Measurements from ENCODE around the gene MAPK1. TPM values are rescaled to one million over a fixed set of nuclear protein-coding genes. Genes with fewer than 3 reads are reported as not detected.

Gene MAPK1
- total and polyA plus RNA-seq, 2 donors (not counting 3 experiments of a cell fraction or from before 2014, with no cell fraction given): 50.9 to 163 TPM

DNA sequence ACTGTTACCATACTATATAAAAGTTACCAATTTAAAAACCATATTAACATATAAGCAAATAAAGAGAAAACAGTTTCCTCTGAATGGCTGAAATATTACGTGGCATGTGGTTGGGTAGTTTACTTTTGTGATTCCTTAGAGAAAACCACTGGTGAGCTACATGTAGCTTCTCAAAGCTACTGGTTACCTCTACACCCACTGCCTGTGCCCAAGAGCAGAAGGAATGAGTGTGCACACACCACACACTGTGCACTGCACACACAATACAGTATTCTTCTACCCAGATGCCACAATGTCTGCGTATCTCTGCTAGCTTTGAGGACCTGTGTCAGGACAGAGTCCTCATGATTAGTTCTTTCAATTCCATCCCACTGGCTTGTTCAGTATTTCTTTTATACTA, 106.4 kb downstream of the MAPK1 start:
- dilution Hi-C loops (cut with MboI; ENCODE audit: extremely low pct_ligation_motif_present, low sequenced_read_pairs) (no loop called here), intact Hi-C loops (cut with micrococcal nuclease) (no loop called here)
- Histone ChIP-seq H3K4me3 (replicated peaks in 1 of 3; ENCODE audit: insufficient read depth in 1 of 3, low read depth in 1 of 3, low read length in 3 of 3) (no peak overlapping the region), H3K4me1 (ENCODE audit: control insufficient read depth, extremely low read depth, insufficient read depth, low read length) (peaks cover 13% of the 10 kb centered on the region), H2AFZ (ENCODE audit: low read depth, low read length) (no peak overlapping the region), H3K36me3 (ENCODE audit: control insufficient read depth in 2 of 2, extremely low read depth in 1 of 2, insufficient read depth in 2 of 2, low read length in 2 of 2) (peaks cover 12 to 34% of the 10 kb centered on the region in 2 experiments), H3K9ac (replicated peaks; ENCODE audit: extremely low read depth, insufficient read depth, low read length) (no peak overlapping the region), H4K20me1 (replicated peaks; ENCODE audit: control insufficient read depth, extremely low read depth, insufficient read depth, low read length) (no peaks in the 10 kb centered on the region), H3K4me2 (ENCODE audit: insufficient read depth, low read length) (no peak overlapping the region), H3K79me2 (ENCODE audit: control insufficient read depth, insufficient read depth, low read length) (no peaks in the 10 kb centered on the region), H3K27ac (ENCODE audit: insufficient read depth, low read depth, low read length) (no peak overlapping the region), H3K9me1 (replicated peaks; ENCODE audit: control insufficient read depth, extremely low read depth, insufficient read depth, low read length) (no peaks in the 10 kb centered on the region), H3K27me3 (ENCODE audit: control insufficient read depth in 2 of 2, insufficient read depth in 2 of 2, low read length in 2 of 2) (no peaks in the 10 kb centered on the region), H3K9me3 (replicated peaks; ENCODE audit: control insufficient read depth, insufficient read depth, low read length) (no peaks in the 10 kb centered on the region)
- DNase-seq (ENCODE audit: low read depth, low spot score) (no peak), FAIRE-seq (no peak)
- TF ChIP-seq GATA2 (IDR thresholded peaks at IDR 0.05; ENCODE audit: insufficient read depth, insufficient read length, low read depth, low read length) (no peak), EZH2 (IDR thresholded peaks at IDR 0.05; ENCODE audit: borderline replicate concordance, low read depth, low read length, severe bottlenecking) (no peak), FOS (IDR thresholded peaks at IDR 0.05; ENCODE audit: borderline replicate concordance, insufficient read depth, low read length) (no peak)
- TF ChIP-seq, protein P1, sequence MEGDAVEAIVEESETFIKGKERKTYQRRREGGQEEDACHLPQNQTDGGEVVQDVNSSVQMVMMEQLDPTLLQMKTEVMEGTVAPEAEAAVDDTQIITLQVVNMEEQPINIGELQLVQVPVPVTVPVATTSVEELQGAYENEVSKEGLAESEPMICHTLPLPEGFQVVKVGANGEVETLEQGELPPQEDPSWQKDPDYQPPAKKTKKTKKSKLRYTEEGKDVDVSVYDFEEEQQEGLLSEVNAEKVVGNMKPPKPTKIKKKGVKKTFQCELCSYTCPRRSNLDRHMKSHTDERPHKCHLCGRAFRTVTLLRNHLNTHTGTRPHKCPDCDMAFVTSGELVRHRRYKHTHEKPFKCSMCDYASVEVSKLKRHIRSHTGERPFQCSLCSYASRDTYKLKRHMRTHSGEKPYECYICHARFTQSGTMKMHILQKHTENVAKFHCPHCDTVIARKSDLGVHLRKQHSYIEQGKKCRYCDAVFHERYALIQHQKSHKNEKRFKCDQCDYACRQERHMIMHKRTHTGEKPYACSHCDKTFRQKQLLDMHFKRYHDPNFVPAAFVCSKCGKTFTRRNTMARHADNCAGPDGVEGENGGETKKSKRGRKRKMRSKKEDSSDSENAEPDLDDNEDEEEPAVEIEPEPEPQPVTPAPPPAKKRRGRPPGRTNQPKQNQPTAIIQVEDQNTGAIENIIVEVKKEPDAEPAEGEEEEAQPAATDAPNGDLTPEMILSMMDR (IDR thresholded peaks at IDR 0.05; ENCODE audit: extremely low read depth in 1 of 2, insufficient read depth in 1 of 2, low read depth in 1 of 2, low read length in 2 of 2): no peak
- ChIA-PET CTCF (interaction anchor here (1.5 kb wide), 1 partner anchor 48 kb away, joined by 4 read pairs; no protein-coding TSS in a partner anchor), POLR2A (no interaction called here)
- BruUV-seq (replicated peaks): no TSS peak

DNA sequence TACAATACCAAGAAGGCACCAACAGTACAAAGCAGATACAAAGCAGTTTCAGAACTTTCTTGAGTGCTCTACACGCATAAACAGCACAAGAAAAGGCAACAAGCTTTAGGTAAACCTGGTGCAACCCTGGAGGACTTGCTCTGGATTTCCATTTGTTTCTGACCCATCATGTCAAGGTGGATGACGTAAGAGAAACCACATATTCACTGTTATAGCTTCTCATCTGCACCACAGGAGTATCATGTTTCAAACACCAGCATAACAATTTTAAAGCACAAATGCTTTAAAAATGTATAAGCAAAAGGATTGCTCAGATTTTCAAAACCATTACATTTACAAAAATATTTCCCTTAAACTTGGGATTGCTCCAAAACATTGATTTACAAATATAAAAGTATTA, 106.8 kb downstream of the MAPK1 start:
- DNase-seq (ENCODE audit: low read depth, low spot score) (no peak), FAIRE-seq (no peak)
- no peaks in the 10 kb centered on the region for H4K20me1 ChIP-seq (replicated peaks; ENCODE audit: control insufficient read depth, extremely low read depth, insufficient read depth, low read length)
- no peaks in the 10 kb centered on the region for H3K9me1 ChIP-seq (replicated peaks; ENCODE audit: control insufficient read depth, extremely low read depth, insufficient read depth, low read length)
- no peaks in the 10 kb centered on the region for H3K79me2 ChIP-seq (ENCODE audit: control insufficient read depth, insufficient read depth, low read length)
- TF ChIP-seq MYC (IDR thresholded peaks at IDR 0.05; ENCODE audit: low read depth, low read length): no peak
- TF ChIP-seq POLR2A (IDR thresholded peaks at IDR 0.05; ENCODE audit: low read depth, low read length): no peak
- TF ChIP-seq, protein P2, sequence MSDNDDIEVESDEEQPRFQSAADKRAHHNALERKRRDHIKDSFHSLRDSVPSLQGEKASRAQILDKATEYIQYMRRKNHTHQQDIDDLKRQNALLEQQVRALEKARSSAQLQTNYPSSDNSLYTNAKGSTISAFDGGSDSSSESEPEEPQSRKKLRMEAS (IDR thresholded peaks at IDR 0.05; ENCODE audit: insufficient read depth, insufficient read length): no peak
- TF ChIP-seq, protein P1 (IDR thresholded peaks at IDR 0.05; ENCODE audit: extremely low read depth in 1 of 2, insufficient read depth in 1 of 2, low read depth in 1 of 2, low read length in 2 of 2): no peak
- no peak for TF ChIP-seq GATA2 (IDR thresholded peaks at IDR 0.05; ENCODE audit: insufficient read depth, insufficient read length, low read depth, low read length)
- no peak for TF ChIP-seq JUN (IDR thresholded peaks at IDR 0.05; ENCODE audit: borderline replicate concordance, insufficient read depth, insufficient read length, low read depth)
- POLR2A ChIA-PET: no interaction called here
- dilution Hi-C loops (cut with MboI; ENCODE audit: extremely low pct_ligation_motif_present, low sequenced_read_pairs): no loop called here
- H3K4me1 ChIP-seq (ENCODE audit: control insufficient read depth, extremely low read depth, insufficient read depth, low read length): peaks cover 18% of the 10 kb centered on the region
- H3K4me3 ChIP-seq (replicated peaks in 1 of 3; ENCODE audit: insufficient read depth in 1 of 3, low read depth in 1 of 3, low read length in 3 of 3): no peak overlapping the region
- H3K9ac ChIP-seq (replicated peaks; ENCODE audit: extremely low read depth, insufficient read depth, low read length): no peak overlapping the region
- CTCF ChIA-PET: interaction anchor here (1.5 kb wide), 1 partner anchor 47 kb away, joined by 4 read pairs; no protein-coding TSS in a partner anchor
- H3K36me3 ChIP-seq (ENCODE audit: control insufficient read depth in 2 of 2, extremely low read depth in 1 of 2, insufficient read depth in 2 of 2, low read length in 2 of 2): peaks cover 9 to 30% of the 10 kb centered on the region in 2 experiments
- no peak overlapping the region for H3K27ac ChIP-seq (ENCODE audit: insufficient read depth, low read depth, low read length)
- no peak overlapping the region for H2AFZ ChIP-seq (ENCODE audit: low read depth, low read length)
- no TSS peak for BruUV-seq (replicated peaks)
- H3K27me3 ChIP-seq (ENCODE audit: control insufficient read depth in 2 of 2, insufficient read depth in 2 of 2, low read length in 2 of 2): no peaks in the 10 kb centered on the region
- H3K9me3 ChIP-seq (replicated peaks; ENCODE audit: control insufficient read depth, insufficient read depth, low read length): no peaks in the 10 kb centered on the region
- H3K4me2 ChIP-seq (ENCODE audit: insufficient read depth, low read length): no peak overlapping the region
- intact Hi-C loops (cut with micrococcal nuclease): no loop called here

Data from endothelial cell of umbilical vein (primary cell).